Brain microvascular endothelial cell (primary cell): ENCODE measurements around the gene NR4A1.
"Not testable (repeated sequence)": the region's sequence is repeated elsewhere in the genome, so short reads cannot be mapped to it uniquely, and the experiment has no call there.

Source experiments
- DNase-seq: peaks from one replicate; pipeline ENCODE4 v3.0.0-alpha.2; 2020
- H3K27ac ChIP-seq: fragments of 250-450 bp; sonication (Bioruptor Pico); 2 replicates; pipeline ENCODE4 v1.5.1; 2020; ENCODE audit warnings: mild to moderate bottlenecking, moderate library complexity
- H3K27me3 ChIP-seq: fragments of 250-450 bp; sonication (Bioruptor Pico); replicated peaks from 2 replicates; pipeline ENCODE4 v1.5.1; 2020; ENCODE audit warnings: mild to moderate bottlenecking
- H3K36me3 ChIP-seq: fragments of 250-450 bp; sonication (Bioruptor Pico); replicated peaks from 2 replicates; pipeline ENCODE4 v1.5.1; 2020; ENCODE audit warnings: mild to moderate bottlenecking
- H3K4me3 ChIP-seq: 2 replicates; pipeline ENCODE4 v1.5.1; 2011; ENCODE audit warnings: low read depth, mild to moderate bottlenecking, control low read depth, low read length, moderate library complexity
- in situ Hi-C: cut with HindIII; loops from 2 replicates; pipeline ENCODE4 v1.10.0; 2017; ENCODE audit warnings: low sequenced_read_pairs, low pct_ligation_motif_present
- TF ChIP-seq, protein P1 (sequence below): IDR thresholded peaks from 2 replicates; pipeline ENCODE4 v1.5.1; 2011; ENCODE audit warnings: low read depth, mild to moderate bottlenecking, moderate library complexity, low read length, control low read depth, inconsistent platforms; ENCODE audit errors: missing control alignments

Gene NR4A1

DNA sequence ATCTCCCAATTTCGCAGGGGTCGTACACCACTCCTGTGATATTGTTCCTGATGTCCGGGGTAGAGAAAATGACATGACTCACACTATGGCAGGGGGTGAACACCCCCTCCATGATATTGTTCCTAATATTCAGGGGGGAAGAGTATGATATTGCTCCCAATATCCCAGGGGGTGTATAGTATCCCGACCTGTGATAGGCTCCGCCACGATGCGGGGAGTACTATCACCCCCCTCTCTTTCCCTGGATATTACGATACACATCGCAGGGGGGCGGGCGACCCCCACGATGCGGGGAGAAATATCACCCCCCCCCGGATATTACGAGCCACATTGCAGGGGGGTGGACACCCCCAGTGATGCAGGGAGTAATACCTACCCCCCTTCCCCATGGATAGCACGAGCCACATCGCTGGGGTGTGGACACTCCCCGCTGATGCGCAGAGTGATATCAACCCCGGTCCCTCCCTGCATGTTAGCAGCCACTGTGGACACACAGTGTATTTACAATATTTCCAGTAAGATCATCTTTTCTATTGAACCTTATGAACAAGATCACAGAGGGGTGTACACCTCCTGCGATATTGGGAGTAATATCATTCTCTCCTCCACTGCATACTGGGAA is 45.9 kb downstream of the NR4A1 start:
- Histone ChIP-seq H3K27ac (no peak overlapping the region), H3K4me3 (no peak overlapping the region), H3K36me3 (no peaks in the 10 kb centered on the region), H3K27me3 (peaks cover under 1% of the 10 kb centered on the region)
- DNase-seq, result no peak
- TF ChIP-seq, protein P1, sequence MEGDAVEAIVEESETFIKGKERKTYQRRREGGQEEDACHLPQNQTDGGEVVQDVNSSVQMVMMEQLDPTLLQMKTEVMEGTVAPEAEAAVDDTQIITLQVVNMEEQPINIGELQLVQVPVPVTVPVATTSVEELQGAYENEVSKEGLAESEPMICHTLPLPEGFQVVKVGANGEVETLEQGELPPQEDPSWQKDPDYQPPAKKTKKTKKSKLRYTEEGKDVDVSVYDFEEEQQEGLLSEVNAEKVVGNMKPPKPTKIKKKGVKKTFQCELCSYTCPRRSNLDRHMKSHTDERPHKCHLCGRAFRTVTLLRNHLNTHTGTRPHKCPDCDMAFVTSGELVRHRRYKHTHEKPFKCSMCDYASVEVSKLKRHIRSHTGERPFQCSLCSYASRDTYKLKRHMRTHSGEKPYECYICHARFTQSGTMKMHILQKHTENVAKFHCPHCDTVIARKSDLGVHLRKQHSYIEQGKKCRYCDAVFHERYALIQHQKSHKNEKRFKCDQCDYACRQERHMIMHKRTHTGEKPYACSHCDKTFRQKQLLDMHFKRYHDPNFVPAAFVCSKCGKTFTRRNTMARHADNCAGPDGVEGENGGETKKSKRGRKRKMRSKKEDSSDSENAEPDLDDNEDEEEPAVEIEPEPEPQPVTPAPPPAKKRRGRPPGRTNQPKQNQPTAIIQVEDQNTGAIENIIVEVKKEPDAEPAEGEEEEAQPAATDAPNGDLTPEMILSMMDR, result no peak
- in situ Hi-C loops, result no loop called here

DNA sequence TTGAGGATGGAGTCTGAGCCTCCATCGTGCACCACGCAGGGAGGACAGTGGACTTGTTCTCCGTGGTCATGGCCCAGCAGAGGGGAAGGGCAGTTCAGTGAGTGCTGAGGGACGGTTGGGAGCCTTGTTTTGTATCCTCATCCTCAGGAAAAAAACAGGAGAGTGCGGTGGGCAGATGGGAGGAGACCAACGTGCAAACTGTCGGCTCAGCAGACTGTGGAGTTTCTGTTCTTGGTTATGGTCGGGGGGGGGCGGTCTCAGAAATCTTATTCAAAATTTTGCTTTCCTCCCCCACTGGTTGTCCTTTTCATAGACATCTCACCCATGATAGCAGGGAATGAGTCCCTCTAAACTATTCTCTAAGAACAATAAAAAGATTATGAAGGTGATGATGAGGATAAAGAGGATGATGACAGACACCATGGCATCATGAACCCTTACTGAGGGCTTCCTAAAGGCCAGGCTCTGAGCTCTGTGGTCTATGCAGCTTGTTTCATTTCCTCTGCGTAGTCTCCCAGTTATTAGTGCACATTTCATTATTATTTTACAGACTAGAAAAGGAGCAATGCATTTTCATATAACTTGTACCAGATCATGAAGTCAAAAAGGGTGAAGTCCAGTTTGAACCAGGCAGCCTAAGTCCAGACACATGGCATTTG is 53.3 kb downstream of the NR4A1 start:
- H3K27ac ChIP-seq, in situ Hi-C loops, DNase-seq, H3K4me3 ChIP-seq, H3K36me3 ChIP-seq, H3K27me3 ChIP-seq: not testable (repeated sequence)
